GM18520 (cell line): ENCODE measurements around the gene KCNT2.
A peak's percentile ranks its signal among the peaks of the same experiment; 100 is the strongest.
"Not testable (repeated sequence)": the region's sequence is repeated elsewhere in the genome, so short reads cannot be mapped to it uniquely, and the experiment has no call there.

Source experiments
- ATAC-seq: cut with Tn5 transposase; IDR thresholded peaks from one replicate; pipeline ENCODE4 v1.9.1; 2021; ENCODE audit not compliant: unreplicated experiment

The KCNT2 gene

DNA sequence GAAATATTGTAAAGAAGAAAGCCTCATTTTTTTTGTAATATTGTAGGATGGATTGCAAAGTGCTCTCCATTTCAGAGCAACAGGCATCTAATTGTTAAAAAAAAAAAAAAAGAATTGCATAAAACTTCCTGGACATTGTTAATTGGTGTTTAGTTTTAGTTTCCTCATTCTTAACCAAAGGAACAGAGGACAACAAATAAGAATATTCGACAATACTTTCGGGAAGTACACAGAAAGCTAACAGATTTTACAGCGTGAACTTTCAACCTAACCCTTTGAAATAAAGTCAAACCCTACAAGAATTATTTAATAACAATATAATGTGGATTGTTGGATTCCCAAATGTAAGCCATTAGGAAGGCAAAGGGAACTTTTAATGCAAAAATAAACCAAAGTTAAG is 284.4 kb downstream of the KCNT2 start:
- no peak for ATAC-seq

DNA sequence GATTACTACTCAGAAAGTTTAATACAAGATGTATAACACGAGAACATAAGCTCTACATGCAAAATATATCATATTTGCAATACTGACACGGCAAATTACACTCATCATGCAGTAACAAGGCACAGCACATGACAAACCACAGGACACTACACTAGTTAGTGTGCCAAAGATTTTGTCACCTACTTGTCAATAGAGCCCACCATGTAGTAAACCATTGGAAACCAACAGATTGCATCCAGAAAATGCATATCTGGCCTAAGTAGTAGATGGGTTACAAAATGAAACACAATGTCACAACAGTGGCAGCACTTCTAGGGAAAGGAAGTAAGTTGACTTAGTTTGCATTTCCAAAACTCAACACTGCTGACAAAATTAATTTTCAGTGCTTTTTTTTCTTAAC is 288.9 kb downstream of the KCNT2 start:
- ATAC-seq = no peak

DNA sequence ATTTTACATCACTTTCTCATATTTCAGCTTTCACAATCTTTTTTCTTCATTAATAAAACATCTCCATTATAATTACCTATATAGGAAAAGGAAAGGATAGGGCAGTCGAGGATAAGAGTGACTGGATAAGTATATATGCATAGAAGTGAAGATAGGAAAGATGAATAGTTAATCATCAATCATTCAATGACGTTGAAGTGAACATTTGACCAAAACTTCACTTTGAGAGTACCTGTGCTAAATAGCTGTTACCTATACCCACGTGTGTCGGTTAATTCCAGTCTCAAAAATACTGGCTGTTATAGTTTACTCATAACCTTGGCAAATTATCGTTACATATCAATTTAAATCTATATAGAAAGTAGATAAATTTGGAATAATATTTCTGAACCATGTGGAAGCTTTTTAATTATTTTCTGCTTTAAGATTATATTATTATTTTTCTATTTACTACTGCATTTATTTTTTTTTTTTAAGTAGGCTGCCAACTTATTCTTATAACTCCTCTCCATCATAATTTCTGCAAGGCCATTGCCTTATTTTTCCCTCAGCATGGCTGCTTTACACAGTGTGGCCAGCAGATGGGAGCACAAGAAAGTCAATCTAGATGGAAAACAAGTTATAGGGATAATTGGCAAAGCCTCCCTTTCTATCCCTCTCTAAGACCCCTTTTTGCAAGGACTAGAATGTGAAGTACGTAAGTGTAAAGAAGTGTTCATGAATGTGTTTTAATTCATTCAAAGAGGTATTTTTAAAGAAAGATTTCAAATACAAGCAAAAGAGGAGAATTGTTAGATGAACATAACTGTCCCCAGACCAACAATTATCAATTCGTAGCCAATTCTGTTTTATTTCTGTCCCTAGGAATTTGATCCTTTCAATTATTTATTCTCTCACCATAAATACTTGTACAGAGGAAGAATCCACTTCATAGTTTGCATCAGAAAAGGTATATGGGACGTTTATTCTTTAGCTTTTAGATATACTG is 290.4 kb downstream of the KCNT2 start:
- no peak for ATAC-seq

DNA sequence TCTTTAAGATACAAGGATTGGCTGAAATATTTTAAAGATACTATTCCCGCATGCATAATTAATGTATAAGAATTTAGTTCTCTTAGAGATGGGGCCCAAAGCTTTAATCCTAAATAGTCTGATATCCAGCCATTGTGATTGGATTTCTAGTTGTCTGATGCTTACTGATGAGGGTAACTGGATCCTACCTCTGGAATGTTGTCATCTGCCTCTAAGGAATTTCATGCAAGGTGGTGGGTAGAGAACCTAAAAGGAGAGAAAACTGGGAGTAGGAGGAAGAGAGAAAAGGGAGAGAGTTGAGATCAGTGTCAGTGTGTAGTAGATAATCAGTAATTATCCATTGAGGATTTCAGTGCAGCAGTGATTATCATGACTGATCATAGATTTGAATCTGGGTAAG is 295.5 kb downstream of the KCNT2 start:
- ATAC-seq = no peak

DNA sequence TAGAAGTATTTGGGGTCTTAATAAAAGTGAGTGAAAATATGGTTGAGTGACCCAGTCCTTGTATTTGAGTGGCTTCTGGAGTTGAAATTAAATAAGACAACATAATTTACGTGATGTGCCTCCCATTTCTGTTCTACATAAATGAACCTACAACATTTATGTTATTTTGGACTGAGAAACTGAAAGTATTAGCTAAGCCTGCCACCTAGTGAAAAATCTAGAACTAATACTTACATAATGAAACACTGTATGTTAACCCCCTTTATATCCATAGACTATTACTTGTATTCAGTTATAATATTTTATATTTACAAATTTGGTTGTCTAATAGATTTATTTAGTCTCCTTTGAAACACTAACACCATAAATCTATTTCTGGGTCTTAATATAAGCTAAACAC is 298.9 kb downstream of the KCNT2 start:
- ATAC-seq = peak; percentile 37

DNA sequence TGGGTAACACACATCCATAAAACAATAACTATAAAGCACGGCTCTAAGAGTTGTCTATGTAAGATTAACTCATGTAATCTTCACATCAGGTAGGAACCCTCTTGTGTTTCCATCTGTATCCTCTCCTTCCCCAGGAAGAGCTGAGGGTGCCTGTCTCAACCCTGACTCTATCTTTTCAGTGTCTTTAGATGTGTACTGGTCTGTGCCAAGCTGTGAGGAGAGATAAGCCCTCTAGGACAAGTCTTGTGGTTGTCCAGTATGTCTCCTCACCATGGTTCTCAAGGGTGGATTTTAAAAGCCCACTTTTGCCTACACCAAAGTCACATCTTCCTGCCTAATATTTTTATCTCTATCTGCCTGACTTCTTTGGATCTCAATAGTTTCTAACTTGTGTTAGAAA is 300.1 kb downstream of the KCNT2 start:
- no peak for ATAC-seq

DNA sequence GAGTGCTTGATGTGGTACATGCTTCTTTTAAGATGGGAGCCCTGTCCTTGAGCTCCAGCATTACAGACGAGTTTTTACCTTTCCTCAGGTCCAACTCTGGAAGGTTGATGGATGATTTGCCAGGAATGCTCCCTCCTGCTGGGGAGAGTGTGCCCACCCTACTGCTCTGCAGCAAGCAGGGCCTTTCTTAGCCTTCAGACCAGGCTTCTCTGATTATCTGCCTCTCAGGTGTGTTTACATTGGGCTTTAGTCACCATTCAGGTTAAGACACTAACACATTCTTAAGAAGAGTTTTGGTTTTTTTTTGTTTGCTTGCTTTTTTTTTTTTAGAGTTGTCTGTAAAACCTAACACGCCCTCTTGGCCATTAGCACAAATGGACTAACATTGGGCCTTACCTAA is 301.8 kb downstream of the KCNT2 start:
- ATAC-seq = no peak

DNA sequence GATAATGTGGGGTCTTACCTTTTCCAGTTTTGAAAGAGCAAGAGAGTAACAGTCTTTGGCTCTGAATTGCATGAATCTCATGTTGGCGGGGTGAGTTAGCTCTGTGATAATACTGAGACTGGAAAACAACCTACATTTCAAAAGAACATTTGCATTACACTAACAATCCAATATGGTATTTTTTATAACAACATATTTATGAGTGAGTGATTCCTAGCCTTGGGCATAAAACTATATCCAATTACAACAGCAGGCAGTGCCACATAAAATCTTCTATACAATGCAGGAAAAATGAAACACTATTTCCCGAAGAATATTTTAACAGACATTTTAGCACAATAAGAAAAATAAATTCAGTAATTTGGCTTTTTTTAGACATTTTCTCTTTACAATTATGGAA is 303.0 kb downstream of the KCNT2 start:
- ATAC-seq = no peak

DNA sequence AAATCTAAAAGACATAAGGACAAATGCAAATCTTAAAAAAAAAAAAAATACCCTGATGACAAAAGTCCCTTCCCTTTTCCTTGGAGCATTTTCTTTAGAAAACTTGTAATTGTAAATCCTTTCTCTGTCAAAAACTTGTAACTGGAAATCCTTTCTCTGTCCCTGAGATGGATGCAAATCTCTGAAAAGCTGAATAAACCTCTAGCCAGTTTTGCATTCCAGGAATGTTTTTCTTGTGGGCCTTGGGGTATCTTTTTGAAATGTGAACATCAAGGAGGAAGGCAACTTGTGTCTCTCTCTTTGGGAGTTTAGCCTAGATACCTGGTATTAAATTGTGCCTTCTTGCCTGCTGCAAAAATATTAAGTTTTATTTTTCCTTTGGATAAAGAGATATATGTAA is 305.3 kb downstream of the KCNT2 start:
- no peak for ATAC-seq

DNA sequence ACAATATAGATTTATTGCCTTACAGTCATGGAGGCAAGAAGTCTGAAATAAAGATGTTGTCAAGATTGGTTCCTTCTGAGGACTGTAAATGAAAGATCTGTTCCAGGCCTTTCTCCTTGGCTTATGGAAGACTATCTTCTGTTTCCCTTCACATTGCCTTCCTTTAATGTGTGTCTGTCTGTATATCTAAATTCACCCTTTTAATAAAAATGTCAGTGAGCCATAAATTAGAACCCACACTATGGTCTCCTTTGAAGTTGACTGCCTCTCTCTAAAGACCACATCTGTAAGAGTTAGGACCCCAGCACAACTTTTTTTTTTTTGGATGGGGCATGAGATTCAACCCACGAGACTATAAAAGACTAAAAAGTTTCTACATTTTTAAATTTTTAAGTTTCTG is 305.8 kb downstream of the KCNT2 start:
- no peak for ATAC-seq

DNA sequence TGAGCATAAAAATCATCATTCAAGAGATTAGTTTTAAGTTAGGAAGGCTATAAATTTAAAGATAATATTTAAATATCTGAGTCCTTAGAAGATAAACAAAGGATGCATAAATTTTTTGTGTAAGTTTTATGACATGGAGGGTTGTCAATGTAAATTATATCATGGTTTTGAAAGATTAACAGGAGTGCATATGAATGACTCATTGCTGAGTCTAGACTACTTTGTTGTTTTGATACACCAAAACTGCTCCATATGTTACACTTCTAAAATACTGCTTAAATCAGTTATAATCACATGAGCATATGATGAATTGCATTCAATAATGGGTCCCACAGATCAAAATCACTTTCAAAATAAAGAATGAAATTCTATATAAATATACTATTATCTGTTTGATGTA is 312.5 kb downstream of the KCNT2 start:
- ATAC-seq = no peak

DNA sequence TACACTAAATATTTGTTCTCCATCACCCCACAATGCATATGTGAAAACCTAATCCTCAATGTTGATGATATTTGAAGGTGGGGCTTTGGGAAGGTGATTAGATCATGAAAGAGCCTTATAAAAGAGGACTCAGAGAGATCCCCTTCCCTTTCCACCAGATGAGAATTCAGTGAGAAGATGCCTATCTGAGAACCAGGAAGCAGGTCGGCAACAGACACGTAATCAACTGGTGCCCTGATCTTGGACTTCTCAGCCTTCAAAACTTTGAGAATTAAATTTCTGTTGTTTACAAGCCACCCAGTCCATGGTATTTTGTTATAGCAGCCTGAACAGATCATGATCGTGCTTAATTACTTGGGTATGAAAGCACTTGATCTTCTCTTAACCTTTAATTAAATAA is 329.4 kb downstream of the KCNT2 start:
- no peak for ATAC-seq

DNA sequence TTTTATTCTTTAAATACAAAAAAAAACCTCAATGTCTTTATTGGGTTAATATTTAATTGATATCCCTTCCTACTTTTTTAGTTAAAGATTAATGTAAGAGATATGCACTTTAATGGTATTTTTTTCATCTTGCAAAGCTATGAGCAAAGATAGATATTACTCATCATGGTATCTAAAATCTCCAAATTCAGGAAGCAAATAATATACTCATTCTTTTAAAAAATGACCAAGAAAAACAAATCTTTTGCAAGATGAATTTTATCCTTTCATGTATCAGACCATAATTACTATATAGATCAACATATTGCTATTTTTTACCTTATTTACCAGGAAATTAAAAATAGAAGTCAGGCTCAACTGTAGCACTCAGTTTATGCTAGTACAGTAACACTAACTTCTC is 330.4 kb downstream of the KCNT2 start:
- ATAC-seq = no peak

DNA sequence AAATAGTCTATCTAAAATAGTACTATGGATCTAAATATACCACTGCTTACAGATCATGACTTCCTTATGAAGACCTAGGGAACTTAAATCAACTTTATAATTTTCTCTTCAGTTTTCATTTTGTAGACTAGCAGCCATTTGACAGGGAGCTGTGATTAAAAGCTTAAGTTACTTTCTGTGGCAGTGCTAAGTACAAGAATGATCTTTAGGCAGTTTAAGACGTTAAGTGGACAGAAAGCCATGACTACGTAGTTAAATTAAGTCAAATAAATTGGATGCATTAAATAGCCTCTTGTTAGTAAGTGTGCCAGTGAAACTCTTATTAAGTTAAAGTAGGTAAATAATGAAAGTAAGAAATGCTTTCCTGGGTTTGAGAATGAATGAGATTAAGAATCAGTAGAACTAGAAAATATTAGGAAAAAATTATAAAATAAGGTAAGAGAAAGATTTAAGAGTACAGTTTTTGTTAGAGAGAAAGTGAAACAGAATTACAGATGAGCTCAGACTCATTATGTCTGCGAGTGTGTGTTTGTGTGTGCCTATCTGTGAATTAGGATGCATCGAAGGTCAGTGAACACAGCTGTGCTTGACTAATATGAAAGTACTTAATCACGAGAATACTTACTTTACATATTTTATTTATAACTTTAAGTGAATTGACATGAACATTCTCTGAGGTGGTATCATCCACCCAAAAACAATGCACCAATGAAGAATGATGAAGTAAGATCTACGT is 336.9 kb downstream of the KCNT2 start:
- peak; percentile 55 for ATAC-seq

DNA sequence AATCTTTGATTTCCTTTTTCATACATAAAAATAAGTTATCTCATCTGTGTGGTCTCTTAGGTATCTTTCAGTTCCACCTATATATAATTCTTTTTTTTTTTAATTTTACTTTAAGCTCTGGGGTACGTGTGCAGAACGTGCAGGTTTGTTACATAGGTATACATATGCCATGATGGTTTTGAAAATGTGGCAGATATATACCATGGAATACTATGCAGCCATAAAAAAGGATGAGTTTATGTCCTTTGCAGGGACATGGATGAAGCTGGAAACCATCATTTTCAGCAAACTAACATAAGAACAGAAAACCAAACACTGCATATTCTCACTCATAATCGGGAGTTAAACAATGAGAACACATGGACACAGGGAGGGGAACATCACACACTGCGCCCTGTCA is 345.2 kb downstream of the KCNT2 start:
- not testable (repeated sequence) for ATAC-seq

DNA sequence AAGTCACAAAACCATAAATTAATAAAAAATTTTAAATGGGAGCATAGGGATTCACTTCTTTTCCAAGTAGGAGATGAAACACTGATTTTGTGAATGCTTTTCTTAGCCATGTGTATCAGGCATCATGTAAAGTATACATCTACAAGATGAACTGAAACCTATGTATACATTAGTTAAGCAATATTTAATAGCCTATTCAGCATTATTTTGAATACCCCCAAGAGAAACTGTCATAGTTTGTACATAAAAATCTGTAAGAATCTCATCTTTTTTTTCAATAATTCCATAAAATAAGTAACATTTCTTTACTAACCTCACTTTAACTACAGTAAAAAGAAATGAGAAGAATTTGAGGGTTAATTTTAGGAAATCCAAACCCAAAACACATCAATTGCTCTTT is 348.0 kb downstream of the KCNT2 start:
- ATAC-seq = no peak

DNA sequence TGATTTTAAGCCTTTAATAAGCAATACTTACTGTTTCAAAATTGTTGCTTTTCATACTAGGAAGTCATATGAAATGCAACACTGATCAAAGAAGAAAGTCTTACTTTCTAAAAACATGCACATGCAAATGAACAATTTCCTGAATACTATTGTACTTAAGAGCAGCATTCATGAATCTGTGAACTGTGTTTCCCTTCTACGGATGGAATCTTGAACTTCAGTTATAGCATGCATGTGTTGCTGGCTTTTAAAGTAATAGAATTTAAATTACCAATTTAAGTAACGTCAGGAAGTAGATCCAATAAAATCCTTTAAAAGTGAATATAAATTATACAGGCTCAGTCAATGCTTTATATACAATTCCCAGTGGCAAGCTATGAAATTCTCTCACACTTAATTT is 348.9 kb downstream of the KCNT2 start:
- no peak for ATAC-seq

DNA sequence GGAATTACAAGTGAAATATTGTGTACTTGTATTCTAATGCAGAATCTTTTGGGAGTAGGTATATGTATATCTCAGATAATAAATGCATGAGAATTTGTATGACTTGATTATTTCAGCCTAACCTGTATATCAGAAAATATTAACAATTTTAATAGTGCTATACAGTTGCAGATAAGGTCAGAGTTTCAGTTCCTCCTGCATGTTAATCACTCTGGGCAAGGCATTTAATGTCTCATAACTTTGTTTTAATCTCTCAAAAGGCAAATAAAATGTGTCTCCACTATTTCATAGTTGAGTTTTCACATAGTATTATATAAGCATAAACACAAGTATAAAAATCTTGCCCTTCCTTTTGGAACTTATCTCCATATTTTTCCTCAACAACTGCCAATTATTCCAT is 352.5 kb downstream of the KCNT2 start:
- ATAC-seq = no peak

DNA sequence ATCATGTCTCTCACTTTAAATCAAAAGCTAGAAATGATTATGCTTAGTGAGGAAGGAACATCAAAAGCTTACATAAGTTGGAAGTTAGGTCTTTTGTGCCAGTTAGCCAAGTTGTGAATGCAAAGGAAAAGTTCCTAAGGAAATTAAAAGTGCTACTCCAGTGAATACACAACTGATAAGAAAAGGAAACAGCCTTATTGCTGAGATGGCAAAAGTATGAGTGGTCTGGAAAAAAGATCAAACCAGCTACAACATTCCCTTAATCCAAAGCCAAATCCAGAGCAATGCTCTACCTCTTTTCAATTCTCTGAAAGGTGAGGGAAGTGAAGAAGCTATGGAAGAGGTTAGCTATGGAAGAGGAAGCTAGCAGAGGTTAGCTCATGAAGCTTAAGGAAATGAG is 378.7 kb downstream of the KCNT2 start:
- no peak for ATAC-seq

DNA sequence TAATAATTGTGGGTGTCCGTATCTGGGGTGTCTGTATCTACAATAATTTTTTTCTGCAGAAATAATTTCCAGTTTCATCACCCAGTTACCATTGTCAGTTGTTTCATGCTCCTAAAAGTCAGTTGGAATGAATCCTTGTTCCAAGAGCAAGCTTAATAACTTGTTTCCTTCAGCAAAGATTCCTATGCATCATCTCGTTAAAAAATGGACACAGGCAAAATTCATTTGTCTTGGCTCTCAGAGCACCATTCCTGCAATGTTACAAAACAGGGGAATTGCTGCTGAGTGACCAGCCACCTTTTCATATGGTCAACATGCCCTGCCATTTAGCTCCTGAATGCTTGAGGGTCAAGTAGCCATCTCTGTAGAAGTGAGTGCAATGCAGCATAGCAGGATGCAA is 393.4 kb downstream of the KCNT2 start:
- ATAC-seq = no peak

DNA sequence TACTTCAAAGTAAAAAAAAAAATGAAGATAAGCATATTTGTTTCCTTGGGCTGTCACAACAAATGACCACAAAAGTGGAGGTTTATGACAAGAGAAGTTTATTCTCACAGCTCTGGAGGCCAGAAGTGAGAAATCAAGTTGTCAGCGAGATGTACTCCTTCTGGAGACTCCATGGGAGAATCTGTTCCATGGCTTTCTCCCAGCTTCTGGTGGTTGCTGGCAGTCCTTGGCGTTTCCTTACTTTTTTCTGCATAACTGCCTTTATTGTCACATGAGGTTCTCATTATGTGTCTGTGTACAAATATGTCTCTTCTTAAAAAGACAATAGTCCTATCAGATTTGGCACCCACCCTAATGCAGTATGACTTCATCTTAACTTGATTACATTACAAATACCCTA is 398.3 kb downstream of the KCNT2 start:
- no peak for ATAC-seq

DNA sequence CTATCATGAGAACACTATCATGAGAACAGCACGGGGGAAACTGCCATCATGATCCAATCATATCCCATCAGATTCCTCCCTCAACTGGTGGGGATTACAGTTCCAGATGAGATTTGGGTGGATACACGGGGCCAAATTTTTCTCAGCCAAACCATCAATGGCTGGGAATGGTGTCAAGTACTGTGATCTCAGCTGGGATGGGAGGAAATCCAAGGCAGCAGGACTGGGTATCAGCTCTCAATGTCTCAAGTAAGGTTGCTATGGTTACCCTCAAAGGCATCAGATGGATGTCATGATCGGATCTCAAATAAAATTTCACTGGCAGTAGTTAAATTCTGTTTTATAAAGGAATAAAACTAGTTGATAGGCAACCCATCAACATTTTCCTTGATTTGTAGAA is 399.0 kb downstream of the KCNT2 start:
- ATAC-seq = no peak
